Neural cell (in vitro differentiated cells): ENCODE measurements around the gene TAB2. TPM values are rescaled to one million over a fixed set of nuclear protein-coding genes. Genes with fewer than 3 reads are reported as not detected.

Experiments used
- H2AFZ ChIP-seq: fragments of 200-600, 300-800 bp; sonication (generic), shearing (Covaris generic); 2 replicates; pipeline ENCODE4 v1.6.0; 2014; ENCODE audit warnings: low read depth, mild to moderate bottlenecking, antibody characterized with exemption, low read length, moderate library complexity
- H3F3A ChIP-seq: fragments of 200-600 bp; shearing (Covaris generic); 2 replicates; pipeline ENCODE4 v1.6.1; 2016; ENCODE audit warnings: mild to moderate bottlenecking, moderate library complexity, mixed read lengths, antibody characterized with exemption, low read length; ENCODE audit not compliant: insufficient read depth, poor library complexity, severe bottlenecking
- H3K27ac ChIP-seq: fragments of 200-600, 300-800 bp; sonication (generic), shearing (Covaris generic); 2 replicates; pipeline ENCODE4 v1.5.1; 2014; ENCODE audit warnings: mild to moderate bottlenecking, low read length, moderate library complexity
- H3K27me3 ChIP-seq: fragments of 300-800, 200-600 bp; sonication (generic), shearing (Covaris generic); 2 replicates; pipeline ENCODE4 v1.6.0; 2014; ENCODE audit warnings: mild to moderate bottlenecking, low read depth, low read length, moderate library complexity; ENCODE audit not compliant: insufficient read depth
- H3K36me3 ChIP-seq: fragments of 300-800, 200-600 bp; sonication (generic), shearing (Covaris generic); 2 replicates; pipeline ENCODE4 v1.5.1; 2014; ENCODE audit warnings: mild to moderate bottlenecking, antibody characterized with exemption, low read length, moderate library complexity; ENCODE audit not compliant: insufficient read depth
- H3K4me2 ChIP-seq: fragments of 300-800, 200-600 bp; sonication (generic), shearing (Covaris generic); 2 replicates; pipeline ENCODE4 v1.6.0; 2014; ENCODE audit warnings: mild to moderate bottlenecking, low read length
- H3K4me3 ChIP-seq: fragments of 300-800, 200-600 bp; sonication (generic), shearing (Covaris generic); 2 replicates; pipeline ENCODE4 v1.5.1; 2014; ENCODE audit warnings: mild to moderate bottlenecking, low read length, moderate library complexity
- H3K79me2 ChIP-seq: fragments of 200-600 bp; shearing (Covaris generic); replicated peaks from 2 replicates; pipeline ENCODE4 v1.6.0; 2014; ENCODE audit warnings: mild to moderate bottlenecking, low read length, moderate library complexity; ENCODE audit not compliant: insufficient read depth
- H3K9ac ChIP-seq: fragments of 300-800, 200-600 bp; sonication (generic), shearing (Covaris generic); 2 replicates; pipeline ENCODE4 v1.6.1; 2016; ENCODE audit warnings: mild to moderate bottlenecking, low read length, mixed read lengths
- H3K9me2 ChIP-seq: fragments of 200-600 bp; shearing (Covaris generic); 2 replicates; pipeline ENCODE4 v1.6.1; 2016; ENCODE audit warnings: mild to moderate bottlenecking, low read length, mixed read lengths; ENCODE audit not compliant: insufficient read depth
- H3K9me3 ChIP-seq: fragments of 200-600, 300-800 bp; sonication (generic), shearing (Covaris generic); 2 replicates; pipeline ENCODE4 v1.6.1; 2016; ENCODE audit warnings: mild to moderate bottlenecking, mixed run types, low read length, moderate library complexity, mixed read lengths
- H4K20me1 ChIP-seq: fragments of 200-600 bp; shearing (Covaris generic); 2 replicates; pipeline ENCODE4 v1.6.1; 2016; ENCODE audit warnings: mild to moderate bottlenecking, mixed run types; ENCODE audit not compliant: insufficient read depth
- CTCF ChIP-seq: fragments of 450-650 bp; IDR thresholded peaks from 2 replicates; pipeline ENCODE4 v1.5.1; 2014; ENCODE audit warnings: antibody characterized with exemption, mild to moderate bottlenecking, moderate library complexity; ENCODE audit not compliant: poor library complexity, severe bottlenecking
- EP300 ChIP-seq: fragments of 450-650 bp; conservative IDR thresholded peaks from 2 replicates; pipeline ENCODE4 v1.6.1; 2014; ENCODE audit warnings: antibody characterized with exemption, mild to moderate bottlenecking, moderate library complexity; ENCODE audit not compliant: poor library complexity, severe bottlenecking
- EZH2 ChIP-seq: fragments of 200-600, 300-800 bp; shearing (Covaris generic), sonication (generic); IDR thresholded peaks from 2 replicates; pipeline ENCODE4 v1.6.1; 2014; ENCODE audit warnings: antibody characterized with exemption, low read length, borderline replicate concordance, mild to moderate bottlenecking; ENCODE audit not compliant: insufficient read depth, poor library complexity, severe bottlenecking
- MXI1 ChIP-seq: fragments of 450-650 bp; conservative IDR thresholded peaks from 2 replicates; pipeline ENCODE4 v1.6.1; 2014; ENCODE audit warnings: antibody characterized with exemption, mild to moderate bottlenecking; ENCODE audit not compliant: poor library complexity, severe bottlenecking
- POLR2AphosphoS5 ChIP-seq: IDR thresholded peaks from 2 replicates; pipeline ENCODE4 v1.6.1; 2012
- RAD21 ChIP-seq: fragments of 450-650 bp; conservative IDR thresholded peaks from 2 replicates; pipeline ENCODE4 v1.6.1; 2014; ENCODE audit warnings: antibody characterized with exemption, mild to moderate bottlenecking, moderate library complexity
- REST ChIP-seq: IDR thresholded peaks from 2 replicates; pipeline ENCODE4 v1.6.1; 2012; ENCODE audit warnings: borderline replicate concordance
- SMC3 ChIP-seq: fragments of 450-650 bp; conservative IDR thresholded peaks from 2 replicates; pipeline ENCODE4 v1.6.1; 2014; ENCODE audit warnings: antibody characterized with exemption, mild to moderate bottlenecking, moderate library complexity; ENCODE audit not compliant: poor library complexity
- TAF1 ChIP-seq: IDR thresholded peaks from 2 replicates; pipeline ENCODE4 v1.6.1; 2012; ENCODE audit warnings: low read depth
- polyA plus RNA-seq: library from polyadenylated mRNA; depleted of rRNA; stranded (reverse); fragments of >200 nt; gene quantifications from 2 replicates; pipeline ENCODE4 v1.2.3, GENCODE V29; 2014

The TAB2 gene
- polyA plus RNA-seq, 1 donor from 2014 or later: 27.6 TPM

GRCh38 chr6:149431905-149432775 is 114.6 kb downstream of the TAB2 start:
- Histone ChIP-seq H3K4me3 (peak overlapping the region; percentile 48), H3F3A (no peaks in the 10 kb centered on the region), H3K9me3 (no peaks in the 10 kb centered on the region), H2AFZ (no peak overlapping the region), H3K9me2 (no peaks in the 10 kb centered on the region), H3K36me3 (no peaks in the 10 kb centered on the region), H3K79me2 (no peaks in the 10 kb centered on the region), H3K4me2 (no peak overlapping the region), H4K20me1 (no peaks in the 10 kb centered on the region), H3K9ac (no peak overlapping the region), H3K27ac (no peak overlapping the region), H3K27me3 (no peaks in the 10 kb centered on the region)
- peak; percentile 99 for TF ChIP-seq SMC3
- no peak for TF ChIP-seq EZH2
- TF ChIP-seq CTCF: peak; percentile 96
- peak; percentile 57 for TF ChIP-seq MXI1
- no peak for TF ChIP-seq EP300
- no peak for TF ChIP-seq POLR2AphosphoS5
- no peak for TF ChIP-seq TAF1
- TF ChIP-seq REST: no peak
- TF ChIP-seq RAD21: peak; percentile 98

- H3K79me2 ChIP-seq: no peaks in the 10 kb centered on the region
- H2AFZ ChIP-seq: no peak overlapping the region
- H3K36me3 ChIP-seq: no peaks in the 10 kb centered on the region
- no peaks in the 10 kb centered on the region for H3K27me3 ChIP-seq
- H3K9me2 ChIP-seq: no peaks in the 10 kb centered on the region
- no peaks in the 10 kb centered on the region for H3F3A ChIP-seq
- no peaks in the 10 kb centered on the region for H3K9me3 ChIP-seq
- no peak overlapping the region for H3K4me2 ChIP-seq
- no peak for TF ChIP-seq RAD21
- no peak for TF ChIP-seq TAF1
- no peak for TF ChIP-seq POLR2AphosphoS5
- TF ChIP-seq EZH2: no peak
- no peak for TF ChIP-seq REST
- TF ChIP-seq MXI1: no peak
- no peak for TF ChIP-seq CTCF
- TF ChIP-seq EP300: no peak
- TF ChIP-seq SMC3: no peak
- H3K4me3 ChIP-seq: no peak overlapping the region
- no peaks in the 10 kb centered on the region for H4K20me1 ChIP-seq
- H3K9ac ChIP-seq: no peak overlapping the region
- no peak overlapping the region for H3K27ac ChIP-seq
Observed at GRCh38 chr6:149433405-149433804, 115.9 kb downstream of the TAB2 start.
